ENCODE data around the gene ASXL3.

DNA sequence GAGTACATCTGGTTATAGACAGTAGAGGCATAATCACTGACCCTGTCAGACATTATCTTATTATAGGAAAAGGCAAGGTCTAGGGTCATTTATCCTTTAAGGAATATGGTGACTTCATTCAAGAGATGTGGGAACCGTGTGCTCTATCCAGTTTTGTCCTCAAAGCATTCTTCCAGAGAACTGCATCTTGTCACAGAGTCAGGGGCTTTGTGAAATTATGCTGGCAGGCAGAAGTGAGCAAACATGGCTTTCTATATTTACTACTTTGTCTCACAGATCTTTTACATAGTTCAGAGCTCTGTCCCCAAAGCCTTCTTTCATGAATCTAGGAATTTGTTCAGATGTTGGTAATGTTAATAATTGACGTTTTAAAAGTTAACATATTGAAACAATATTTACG is 177.4 kb downstream of the ASXL3 start:
- TF ChIP-seq, protein P1, sequence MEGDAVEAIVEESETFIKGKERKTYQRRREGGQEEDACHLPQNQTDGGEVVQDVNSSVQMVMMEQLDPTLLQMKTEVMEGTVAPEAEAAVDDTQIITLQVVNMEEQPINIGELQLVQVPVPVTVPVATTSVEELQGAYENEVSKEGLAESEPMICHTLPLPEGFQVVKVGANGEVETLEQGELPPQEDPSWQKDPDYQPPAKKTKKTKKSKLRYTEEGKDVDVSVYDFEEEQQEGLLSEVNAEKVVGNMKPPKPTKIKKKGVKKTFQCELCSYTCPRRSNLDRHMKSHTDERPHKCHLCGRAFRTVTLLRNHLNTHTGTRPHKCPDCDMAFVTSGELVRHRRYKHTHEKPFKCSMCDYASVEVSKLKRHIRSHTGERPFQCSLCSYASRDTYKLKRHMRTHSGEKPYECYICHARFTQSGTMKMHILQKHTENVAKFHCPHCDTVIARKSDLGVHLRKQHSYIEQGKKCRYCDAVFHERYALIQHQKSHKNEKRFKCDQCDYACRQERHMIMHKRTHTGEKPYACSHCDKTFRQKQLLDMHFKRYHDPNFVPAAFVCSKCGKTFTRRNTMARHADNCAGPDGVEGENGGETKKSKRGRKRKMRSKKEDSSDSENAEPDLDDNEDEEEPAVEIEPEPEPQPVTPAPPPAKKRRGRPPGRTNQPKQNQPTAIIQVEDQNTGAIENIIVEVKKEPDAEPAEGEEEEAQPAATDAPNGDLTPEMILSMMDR (optimal IDR thresholded peaks at IDR 0.05 in 1 of 3, IDR thresholded peaks at IDR 0.05 in 1 of 3, conservative IDR thresholded peaks at IDR 0.05 in 1 of 3; ENCODE audit: extremely low read depth in 1 of 3, insufficient read depth in 2 of 3, low read length in 3 of 3), result no peak
- TF ChIP-seq EZH2 (IDR thresholded peaks at IDR 0.05; ENCODE audit: low read length), result no peak
